ENCODE results near the gene SPTLC3. TPM values are rescaled to one million over a fixed set of nuclear protein-coding genes. Genes with fewer than 3 reads are reported as not detected.

The SPTLC3 gene
- polyA plus RNA-seq, 3 donors, result 0.01 TPM; not detected in 2

GRCh38 chr20:13147971-13148370 lies 139.2 kb downstream of the SPTLC3 start:
- no peaks in the 10 kb centered on the region for H3K9me3 ChIP-seq (replicated peaks in 1 of 2; ENCODE audit: control insufficient read depth in 1 of 2, insufficient read depth in 1 of 2, low read length in 2 of 2)
- Mint-ChIP-seq H3K9me3 (peaks cover 0 to 6% (median 3%) of the 10 kb centered on the region in 7 donors), H3K36me3 (no peaks in the 10 kb centered on the region), H3K27ac (no peak overlapping the region), H3K27me3 (ENCODE audit: low read depth in 3 of 3) (peaks cover 2 to 7% (median 3%) of the 10 kb centered on the region in 3 donors), H3K4me1 (no peaks in the 10 kb centered on the region), H3K4me3 (no peak overlapping the region)
- no peak overlapping the region for H2AFZ ChIP-seq (ENCODE audit: insufficient read depth, low read depth, low read length, poor library complexity, severe bottlenecking)
- no peak for TF ChIP-seq CTCF (IDR thresholded peaks at IDR 0.05)
- no peak overlapping the region for H3K9ac ChIP-seq (ENCODE audit: insufficient read depth, low read length, poor library complexity, severe bottlenecking)
- no peak overlapping the region for H3K4me3 ChIP-seq (replicated peaks in 1 of 3; ENCODE audit: low read depth in 2 of 3, low read length in 3 of 3)
- H3K27ac ChIP-seq (ENCODE audit: low read depth in 1 of 2, low read length in 2 of 2), result no peak overlapping the region
- H3K4me1 ChIP-seq (ENCODE audit: control insufficient read depth in 1 of 2, insufficient read depth in 2 of 2, low read length in 2 of 2), result no peaks in the 10 kb centered on the region
- H3K79me2 ChIP-seq (ENCODE audit: insufficient read depth, low read length), result no peaks in the 10 kb centered on the region
- H3K36me3 ChIP-seq (replicated peaks in 1 of 2; ENCODE audit: control insufficient read depth in 1 of 2, insufficient read depth in 2 of 2, low read length in 2 of 2), result no peaks in the 10 kb centered on the region
- DNase-seq, result no peak
- intact Hi-C loops (cut with micrococcal nuclease), result no loop called here
- no peaks in the 10 kb centered on the region for H4K20me1 ChIP-seq (ENCODE audit: insufficient read depth, low read length)
- WGBS (ENCODE audit: insufficient coverage), result 100% methylated on average over 2 of the region's 3 CpGs
- no peak overlapping the region for H3K4me2 ChIP-seq (replicated peaks; ENCODE audit: extremely low read depth, low read length, poor library complexity, severe bottlenecking)
- no peaks in the 10 kb centered on the region for H3K27me3 ChIP-seq (ENCODE audit: control insufficient read depth in 2 of 2, insufficient read depth in 2 of 2, low read length in 2 of 2)

DNA sequence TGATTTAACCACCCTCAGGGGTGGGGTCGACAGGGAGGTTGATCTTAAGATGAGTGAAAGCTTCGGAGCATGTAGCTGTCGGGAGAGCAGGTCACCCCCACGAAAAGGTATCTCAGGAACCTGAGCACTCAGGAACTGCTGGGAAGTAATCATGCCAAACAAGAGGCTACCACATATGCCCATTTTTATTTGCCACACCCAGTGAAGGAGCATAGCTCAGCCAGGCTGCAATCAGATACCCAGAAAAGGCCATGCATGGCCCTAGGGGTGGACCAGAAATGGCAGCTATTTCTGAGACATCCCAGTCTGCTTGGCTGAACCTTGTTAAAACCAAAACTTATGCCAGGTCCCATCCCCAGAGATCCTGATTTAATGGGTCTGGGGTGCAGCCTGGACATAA lies 139.6 kb downstream of the SPTLC3 start:
- Histone ChIP-seq H3K27me3 (ENCODE audit: control insufficient read depth in 2 of 2, insufficient read depth in 2 of 2, low read length in 2 of 2) (no peaks in the 10 kb centered on the region), H3K9me3 (replicated peaks in 1 of 2; ENCODE audit: control insufficient read depth in 1 of 2, insufficient read depth in 1 of 2, low read length in 2 of 2) (no peaks in the 10 kb centered on the region), H3K27ac (ENCODE audit: low read depth in 1 of 2, low read length in 2 of 2) (no peak overlapping the region), H4K20me1 (ENCODE audit: insufficient read depth, low read length) (no peaks in the 10 kb centered on the region), H3K4me1 (ENCODE audit: control insufficient read depth in 1 of 2, insufficient read depth in 2 of 2, low read length in 2 of 2) (no peaks in the 10 kb centered on the region), H3K36me3 (replicated peaks in 1 of 2; ENCODE audit: control insufficient read depth in 1 of 2, insufficient read depth in 2 of 2, low read length in 2 of 2) (no peaks in the 10 kb centered on the region), H2AFZ (ENCODE audit: insufficient read depth, low read depth, low read length, poor library complexity, severe bottlenecking) (no peak overlapping the region), H3K4me3 (replicated peaks in 1 of 3; ENCODE audit: low read depth in 2 of 3, low read length in 3 of 3) (no peak overlapping the region), H3K79me2 (ENCODE audit: insufficient read depth, low read length) (no peaks in the 10 kb centered on the region), H3K4me2 (replicated peaks; ENCODE audit: extremely low read depth, low read length, poor library complexity, severe bottlenecking) (no peak overlapping the region), H3K9ac (ENCODE audit: insufficient read depth, low read length, poor library complexity, severe bottlenecking) (no peak overlapping the region)
- Mint-ChIP-seq H3K36me3 (no peaks in the 10 kb centered on the region), H3K4me1 (no peaks in the 10 kb centered on the region), H3K9me3 (peaks cover 0 to 6% (median 3%) of the 10 kb centered on the region in 7 donors), H3K27ac (no peak overlapping the region), H3K4me3 (no peak overlapping the region), H3K27me3 (ENCODE audit: low read depth in 3 of 3) (peaks cover 2 to 7% (median 3%) of the 10 kb centered on the region in 3 donors)
- DNase-seq, result no peak
- no peak for TF ChIP-seq CTCF (IDR thresholded peaks at IDR 0.05)
- 80% methylated on average over 1 of the region's 4 CpGs for whole genome bisulfite sequencing (ENCODE audit: insufficient coverage)
- intact Hi-C loops (cut with micrococcal nuclease), result no loop called here

Measured in CD14-positive monocyte (primary cell).